Lung (tissue), 12 donors: ENCODE measurements around the gene RRP1. TPM values are rescaled to one million over a fixed set of nuclear protein-coding genes. Genes with fewer than 3 reads are reported as not detected.

ENCODE experiments used
- ATAC-seq: fragments of 200-7000 bp; cut with Tn5 transposase; one replicate; pipeline ENCODE4 v1.9.1; 2020; ENCODE audit warnings: moderate number of reproducible peaks; ENCODE audit not compliant: insufficient read depth, low FRiP score
- DNase-seq, 3 donors: peaks; one replicate each; pipeline ENCODE4 v3.0.0-alpha.2; 2013 to 2017
- H3K27ac ChIP-seq, 2 donors: one replicate each; pipeline ENCODE4 v1.5.1; 2013; ENCODE audit warnings: mild to moderate bottlenecking in 2 of 2, moderate library complexity in 2 of 2, control low read depth in 1 of 2, inconsistent platforms in 1 of 2, low read depth in 1 of 2, low read length in 1 of 2
- H3K27me3 ChIP-seq, 3 donors: one replicate each; pipeline ENCODE4 v1.5.1; 2013; ENCODE audit warnings: low read length in 2 of 3; ENCODE audit not compliant: control insufficient read depth in 3 of 3, insufficient read depth in 3 of 3
- H3K36me3 ChIP-seq, 4 donors: one replicate each; pipeline ENCODE4 v1.5.1; 2013; ENCODE audit warnings: low read length in 4 of 4, mild to moderate bottlenecking in 1 of 4, moderate library complexity in 1 of 4; ENCODE audit not compliant: control insufficient read depth in 4 of 4, insufficient read depth in 4 of 4
- H3K4me1 ChIP-seq, 5 donors: one replicate each; pipeline ENCODE4 v1.5.1; 2013; ENCODE audit warnings: low read length in 5 of 5, mild to moderate bottlenecking in 2 of 5, moderate library complexity in 1 of 5; ENCODE audit not compliant: control insufficient read depth in 5 of 5, insufficient read depth in 5 of 5
- H3K4me3 ChIP-seq: one replicate; pipeline ENCODE4 v1.5.1; 2013; ENCODE audit warnings: mild to moderate bottlenecking, control low read depth, moderate library complexity
- H3K9ac ChIP-seq, 2 donors: one replicate each; pipeline ENCODE4 v1.5.1; 2013; ENCODE audit warnings: low read length in 2 of 2, control low read depth in 1 of 2; ENCODE audit not compliant: insufficient read depth in 1 of 2
- H3K9me3 ChIP-seq, 4 donors: one replicate each; pipeline ENCODE4 v1.5.1; 2013; ENCODE audit warnings: low read length in 3 of 4, mild to moderate bottlenecking in 1 of 4, moderate library complexity in 1 of 4; ENCODE audit not compliant: control insufficient read depth in 4 of 4, insufficient read depth in 3 of 4
- WGBS, 2 donors: extraction: QIAGEN DNeasy Blood & Tissue Kit; methylation state at CpG; one replicate each; pipeline ENCODE4 v1.1.7; 2013; 5-methylcytosine and 5-hydroxymethylcytosine counted together
- polyA plus RNA-seq, 2 donors: library from polyadenylated mRNA; stranded (reverse); fragments of 200-250 nt; gene quantifications; one replicate each; pipeline ENCODE4 v1.2.1, GENCODE V29; 2013
- total RNA-seq, 2 donors: library from RNA; depleted of rRNA in 1 of 2; stranded (reverse); fragments of >200 nt in 1 of 2; gene quantifications; one replicate each; pipeline ENCODE4 v1.2.1, GENCODE V29; 2014 to 2021
- TF ChIP-seq, protein P1 (sequence below): IDR thresholded peaks from 2 replicates; pipeline ENCODE4 v1.5.1; 2012; ENCODE audit warnings: mild to moderate bottlenecking; ENCODE audit errors: control extremely low read depth, extremely low read depth
- donor health status: control.
- donor health status: control.
- donor health status: Bipolar disorder and iron deficiency.
- donor health status: healthy.
- donor health status: DM: yes; HTN: yes; CAD: no.

Gene RRP1
- total and polyA plus RNA-seq, 4 donors: 15.8 to 26.7 (median 19.5) TPM

DNA sequence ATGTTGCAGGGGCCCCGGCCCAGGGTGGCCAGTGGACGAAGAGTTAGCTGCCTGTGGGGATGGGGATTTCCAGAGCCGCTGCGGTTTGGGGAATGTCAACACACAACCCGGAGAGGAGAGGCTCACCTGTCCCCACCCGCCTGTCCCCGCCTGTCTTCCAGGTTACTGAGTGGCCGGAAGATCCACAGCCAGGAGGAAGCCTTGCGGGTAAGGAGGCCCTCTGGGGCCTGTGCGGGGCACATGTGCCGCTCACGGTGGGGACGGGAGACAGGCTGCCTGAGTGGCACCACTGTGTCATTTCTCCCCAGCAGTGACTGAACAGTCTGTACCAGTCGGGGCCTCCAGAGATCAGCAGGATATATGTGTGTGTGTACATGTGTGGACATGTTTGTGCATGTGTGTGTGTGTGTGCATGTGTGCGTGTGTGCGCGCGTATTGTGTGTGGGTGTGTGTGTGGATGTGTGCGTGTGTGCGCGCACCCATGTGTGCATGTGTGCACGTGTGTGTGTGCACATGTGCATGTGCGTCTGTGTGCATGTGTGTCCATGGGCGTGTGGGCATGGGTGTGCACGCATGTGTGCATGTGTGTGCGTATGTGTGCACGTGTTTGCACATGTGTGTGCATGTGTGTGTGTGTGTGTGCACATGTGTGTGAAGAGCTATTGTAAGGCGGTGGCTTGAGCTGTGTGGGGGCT, 38.9 kb upstream of the RRP1 start:
- no peaks in the 10 kb centered on the region for H3K27me3 ChIP-seq
- H3K27ac ChIP-seq: no peak overlapping the region
- H3K9me3 ChIP-seq: no peaks in the 10 kb centered on the region
- TF ChIP-seq, protein P1, sequence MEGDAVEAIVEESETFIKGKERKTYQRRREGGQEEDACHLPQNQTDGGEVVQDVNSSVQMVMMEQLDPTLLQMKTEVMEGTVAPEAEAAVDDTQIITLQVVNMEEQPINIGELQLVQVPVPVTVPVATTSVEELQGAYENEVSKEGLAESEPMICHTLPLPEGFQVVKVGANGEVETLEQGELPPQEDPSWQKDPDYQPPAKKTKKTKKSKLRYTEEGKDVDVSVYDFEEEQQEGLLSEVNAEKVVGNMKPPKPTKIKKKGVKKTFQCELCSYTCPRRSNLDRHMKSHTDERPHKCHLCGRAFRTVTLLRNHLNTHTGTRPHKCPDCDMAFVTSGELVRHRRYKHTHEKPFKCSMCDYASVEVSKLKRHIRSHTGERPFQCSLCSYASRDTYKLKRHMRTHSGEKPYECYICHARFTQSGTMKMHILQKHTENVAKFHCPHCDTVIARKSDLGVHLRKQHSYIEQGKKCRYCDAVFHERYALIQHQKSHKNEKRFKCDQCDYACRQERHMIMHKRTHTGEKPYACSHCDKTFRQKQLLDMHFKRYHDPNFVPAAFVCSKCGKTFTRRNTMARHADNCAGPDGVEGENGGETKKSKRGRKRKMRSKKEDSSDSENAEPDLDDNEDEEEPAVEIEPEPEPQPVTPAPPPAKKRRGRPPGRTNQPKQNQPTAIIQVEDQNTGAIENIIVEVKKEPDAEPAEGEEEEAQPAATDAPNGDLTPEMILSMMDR: no peak
- WGBS, 2 donors: 89 to 92% methylated on average over 28 of the region's 28 CpGs
- H3K4me3 ChIP-seq: no peak overlapping the region
- H3K4me1 ChIP-seq: no peaks in the 10 kb centered on the region
- no peak for DNase-seq
- no peak for ATAC-seq
- H3K9ac ChIP-seq: no peak overlapping the region
- peaks cover 0 to 81% (median 12%) of the 10 kb centered on the region in 4 donors for H3K36me3 ChIP-seq

GRCh38 chr21:43751955-43752591, 37.3 kb upstream of the RRP1 start:
- H3K27me3 ChIP-seq: no peaks in the 10 kb centered on the region
- peaks cover 0 to 87% (median 14%) of the 10 kb centered on the region in 4 donors for H3K36me3 ChIP-seq
- WGBS, 2 donors: 94 to 96% methylated on average over 31 of the region's 31 CpGs
- no peaks in the 10 kb centered on the region for H3K9me3 ChIP-seq
- DNase-seq (no peak), ATAC-seq (no peak)
- H3K4me1 ChIP-seq: no peaks in the 10 kb centered on the region
- TF ChIP-seq, protein P1: no peak
- H3K4me3 ChIP-seq: no peak overlapping the region
- H3K9ac ChIP-seq: no peak overlapping the region
- no peak overlapping the region for H3K27ac ChIP-seq

DNA sequence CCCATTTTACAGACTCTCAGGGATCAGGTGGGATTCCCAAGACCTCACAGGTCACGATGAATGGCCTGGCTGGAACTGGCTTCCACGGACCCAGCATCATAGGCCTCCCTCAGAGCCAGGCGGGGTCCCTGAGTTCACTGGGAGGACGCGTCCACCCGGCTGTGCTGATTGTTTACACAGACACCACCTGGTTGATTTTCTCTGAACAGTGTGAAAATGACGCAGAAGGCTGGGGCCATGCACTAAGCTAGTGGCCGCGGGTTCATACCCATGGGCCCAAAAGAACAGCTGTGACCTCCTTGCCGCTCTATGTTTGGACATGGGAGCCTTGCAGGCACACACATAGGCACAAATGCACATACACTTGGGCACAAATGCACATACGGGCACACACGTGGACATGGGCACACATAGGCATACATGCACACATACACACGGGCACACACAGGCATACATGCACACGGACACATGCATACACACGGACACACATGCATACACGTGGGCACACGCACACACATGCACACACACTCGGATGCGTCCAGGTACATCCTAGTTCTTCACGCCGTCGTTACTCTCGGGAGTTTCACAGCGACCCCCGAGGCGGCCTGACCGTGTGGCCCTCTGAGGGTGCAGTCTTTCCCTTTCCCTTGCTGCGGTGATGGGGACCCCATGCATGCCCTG, 36.5 kb upstream of the RRP1 start:
- Histone ChIP-seq H3K4me1 (peaks cover 0 to 2% (median 0%) of the 10 kb centered on the region in 5 donors), H3K4me3 (no peak overlapping the region), H3K9ac (no peak overlapping the region), H3K9me3 (no peaks in the 10 kb centered on the region), H3K27ac (no peak overlapping the region), H3K27me3 (no peaks in the 10 kb centered on the region), H3K36me3 (peaks cover 0 to 84% (median 14%) of the 10 kb centered on the region in 4 donors)
- TF ChIP-seq, protein P1: no peak
- ATAC-seq: no peak
- DNase-seq: no peak
- 91 to 94% methylated on average over 28 of the region's 28 CpGs for WGBS, 2 donors
